ENCODE data around the gene CDHR3.
A peak's percentile ranks its signal among the peaks of the same experiment; 100 is the strongest.
"Not testable (repeated sequence)": the region's sequence is repeated elsewhere in the genome, so short reads cannot be mapped to it uniquely, and the experiment has no call there.

The CDHR3 gene

DNA sequence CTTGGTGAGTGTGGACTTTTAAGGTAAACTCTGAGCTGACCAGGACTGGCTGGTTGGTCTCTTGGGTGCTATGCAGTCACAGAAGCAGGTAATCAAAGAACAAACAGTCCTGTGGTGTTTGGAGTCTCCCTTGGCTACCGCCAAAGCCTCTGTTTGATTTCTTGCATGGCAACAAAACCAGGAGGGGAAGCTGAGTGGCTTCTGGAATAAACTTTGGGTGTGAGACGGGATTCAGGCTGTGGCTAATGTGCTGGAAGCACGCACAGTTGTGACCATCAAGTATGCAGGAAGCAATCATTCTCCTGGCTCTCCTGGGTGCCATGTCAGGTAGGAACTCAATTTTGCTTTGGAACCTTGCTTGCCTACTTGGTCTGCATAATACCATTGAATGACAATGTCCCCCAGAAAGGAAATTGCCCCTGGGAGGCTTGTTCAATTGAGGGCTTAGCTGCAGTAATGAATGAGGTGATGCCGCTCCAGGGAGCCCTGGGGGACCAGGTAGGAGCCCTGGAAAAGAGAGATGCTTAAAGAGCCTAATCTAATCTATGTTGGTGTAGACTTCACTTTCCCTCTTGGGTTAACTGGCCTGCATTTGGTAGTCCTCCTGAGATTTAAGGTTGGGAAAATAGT lies at the start of gene CDHR3:
TSS of gene CDHR3 (plus strand) at position 227 of the 630 bp plus-strand sequence. CDS start at position 282, 55 bp downstream.
- DNase-seq: no peak

- no peak for DNase-seq
These were observed 49.1 kb upstream of the CDHR3 start for GRCh38 chr7:105913947-105914346.

DNA sequence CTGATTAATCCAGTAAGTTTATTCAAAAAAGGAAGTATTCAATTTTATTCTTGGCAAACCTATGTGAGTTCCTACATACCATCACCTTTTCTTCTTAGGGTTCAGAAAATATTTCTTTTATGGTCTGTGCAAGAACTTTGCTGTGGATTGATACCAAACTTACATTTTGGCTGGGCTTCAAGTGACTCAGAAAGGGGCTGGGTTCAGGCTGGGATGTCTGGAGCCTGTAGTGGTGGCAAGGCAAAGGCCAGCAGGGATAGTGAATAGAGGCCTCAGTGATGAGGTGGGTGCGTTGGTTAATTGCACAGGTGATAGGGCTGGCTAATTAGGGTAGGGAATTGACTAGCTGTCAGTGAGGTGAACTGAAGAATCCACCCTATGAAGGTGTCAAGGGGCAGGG lies 46.5 kb upstream of the CDHR3 start:
- no peak for DNase-seq

- DNase-seq: no peak
These were observed 45.4 kb upstream of the CDHR3 start for GRCh38 chr7:105917659-105918058.

- DNase-seq: no peak
These were observed 42.3 kb upstream of the CDHR3 start for GRCh38 chr7:105920766-105921165.

- DNase-seq: peak in 1 of 2 donors; percentile 8
These were observed 38.1 kb upstream of the CDHR3 start for GRCh38 chr7:105924945-105925344.

DNA sequence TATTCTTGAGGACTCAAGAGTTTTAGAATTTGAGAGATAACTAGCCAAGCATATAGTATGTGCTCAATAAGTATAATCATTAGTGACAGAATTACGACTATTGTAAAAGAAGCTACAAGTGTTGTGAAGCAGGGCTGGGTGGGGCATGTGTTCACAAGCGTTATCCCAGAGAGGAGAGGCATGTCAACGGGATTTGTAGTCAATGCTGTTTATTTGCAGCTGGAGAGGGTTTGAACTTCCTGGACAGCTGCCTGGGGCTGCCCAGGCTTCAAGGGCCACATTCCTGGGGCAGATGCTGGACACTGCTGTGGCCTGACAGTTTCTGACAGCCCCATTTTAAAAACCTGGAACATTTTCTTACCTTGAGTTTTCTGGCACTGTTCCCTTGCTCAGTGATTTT lies 36.9 kb upstream of the CDHR3 start:
- DNase-seq: no peak

- no peak for DNase-seq
These were observed 31.9 kb upstream of the CDHR3 start for GRCh38 chr7:105931179-105931578.

DNA sequence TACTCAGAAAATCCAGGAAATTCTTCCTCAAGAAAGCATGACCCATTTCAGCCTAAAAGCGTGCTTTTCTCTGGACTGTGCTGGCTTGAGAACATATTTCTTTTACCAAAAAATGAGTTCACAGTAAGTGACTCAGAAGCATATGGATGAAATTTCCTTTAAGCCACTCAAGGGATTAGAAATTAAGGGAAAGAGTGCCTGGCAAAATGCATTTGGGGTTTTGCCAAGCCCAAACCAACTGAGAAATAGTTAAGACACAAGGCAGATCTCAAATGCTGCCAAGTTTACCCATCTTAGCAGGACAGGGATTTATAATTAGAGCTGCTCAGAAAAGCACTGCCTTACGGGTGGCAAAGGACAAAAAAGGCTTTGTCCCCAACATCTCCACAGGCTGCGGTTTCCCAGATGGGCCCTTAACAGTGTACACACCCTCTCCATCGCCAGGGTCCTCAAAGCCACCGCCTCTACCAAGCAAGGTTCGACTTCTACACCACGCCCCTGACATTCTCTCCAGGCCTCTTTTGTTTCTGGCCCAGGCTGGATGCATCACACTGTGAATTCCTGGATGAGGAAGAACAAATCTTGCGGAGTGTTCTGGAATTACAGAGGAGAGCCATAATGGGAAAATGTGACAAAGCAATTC lies 30.1 kb upstream of the CDHR3 start:
- DNase-seq: no peak

DNA sequence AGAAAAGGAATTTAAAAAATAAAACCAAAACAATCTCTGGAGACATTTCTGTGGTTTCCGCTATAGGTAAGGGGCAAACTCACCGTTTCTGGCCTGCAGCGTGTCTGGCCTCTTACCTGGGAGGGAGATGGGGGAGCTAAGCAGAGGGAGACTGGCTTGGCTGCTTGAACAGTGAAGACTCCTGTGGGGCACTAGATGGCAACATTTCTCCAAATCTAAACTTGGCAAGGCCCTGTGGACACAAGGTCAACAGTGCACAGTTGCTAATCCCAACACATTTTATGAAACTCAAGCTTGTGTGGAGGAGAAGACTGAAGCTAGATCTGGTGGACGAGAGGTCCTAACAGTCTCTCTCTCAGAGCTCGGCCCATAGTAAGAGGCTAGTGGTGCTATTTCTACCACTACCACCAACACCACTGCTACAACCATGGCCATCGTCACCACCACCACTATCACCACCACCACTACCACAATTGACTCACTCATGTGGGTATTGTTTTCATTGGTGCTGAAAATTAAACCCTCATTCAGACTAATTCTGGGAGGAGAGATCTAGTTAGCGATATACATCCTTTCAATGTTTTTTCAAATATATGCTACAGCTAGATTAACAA lies 28.4 kb upstream of the CDHR3 start:
- no peak for DNase-seq

DNA sequence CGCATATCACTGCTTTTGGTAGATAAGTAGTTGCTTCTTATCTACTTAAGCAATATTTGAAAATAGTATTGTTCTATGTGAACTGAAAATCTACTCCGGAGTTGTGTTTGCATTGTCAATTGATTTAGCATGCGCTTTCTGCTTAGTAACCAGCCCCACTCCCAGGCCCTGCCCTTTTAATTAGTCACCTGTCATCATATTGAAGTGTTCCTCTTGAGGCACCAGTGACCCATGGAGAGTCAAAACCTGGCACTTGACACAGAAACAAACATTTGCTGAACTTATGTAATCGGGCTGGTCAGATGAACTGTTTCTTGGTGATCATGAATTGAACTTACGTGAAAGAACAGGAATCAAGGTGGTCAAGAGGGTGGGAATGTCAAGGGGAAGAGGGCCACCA lies 27.8 kb upstream of the CDHR3 start:
- no peak for DNase-seq

GRCh38 chr7:105937411-105937810 lies 25.7 kb upstream of the CDHR3 start:
- no peak for DNase-seq

DNA sequence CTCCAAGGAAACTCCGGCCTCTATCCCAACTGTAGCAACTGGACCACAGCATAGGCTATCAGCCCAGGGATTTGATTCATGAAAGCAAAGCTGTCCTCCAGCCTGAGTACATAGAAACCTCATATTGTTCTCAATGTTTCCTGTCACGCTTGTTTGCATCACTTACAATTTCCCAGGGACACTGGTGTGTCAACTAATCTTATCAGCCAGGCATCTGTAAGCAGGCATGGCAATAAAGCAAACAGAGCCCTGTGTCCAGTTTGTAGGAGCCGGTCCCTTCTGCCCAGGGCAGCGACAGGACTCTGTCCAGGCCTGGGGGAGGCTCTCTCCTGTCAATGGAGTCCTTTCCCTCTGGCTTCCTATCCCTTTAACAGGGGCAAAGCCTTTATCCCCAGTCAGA lies 23.0 kb upstream of the CDHR3 start:
- DNase-seq: no peak

GRCh38 chr7:105941596-105941995 lies 21.5 kb upstream of the CDHR3 start:
- DNase-seq: no peak

DNA sequence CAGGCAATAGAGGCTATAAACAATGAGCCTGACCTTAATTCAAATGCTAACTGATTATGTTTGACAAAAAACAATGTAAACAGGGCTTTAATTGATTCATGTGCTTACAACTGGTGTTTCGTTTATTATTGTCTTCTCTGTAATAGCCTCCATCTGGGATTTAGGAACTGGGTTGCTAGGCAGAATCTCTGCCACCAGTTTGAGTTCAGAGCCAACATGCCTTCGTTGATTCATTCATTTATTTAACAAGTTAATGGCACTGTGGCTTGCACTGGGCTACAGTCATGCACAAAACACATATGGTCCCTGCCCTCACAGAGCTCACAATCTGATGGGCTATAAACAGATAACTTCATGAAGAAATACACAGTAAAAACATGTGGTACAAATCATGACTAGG lies 19.6 kb upstream of the CDHR3 start:
- DNase-seq: no peak

DNA sequence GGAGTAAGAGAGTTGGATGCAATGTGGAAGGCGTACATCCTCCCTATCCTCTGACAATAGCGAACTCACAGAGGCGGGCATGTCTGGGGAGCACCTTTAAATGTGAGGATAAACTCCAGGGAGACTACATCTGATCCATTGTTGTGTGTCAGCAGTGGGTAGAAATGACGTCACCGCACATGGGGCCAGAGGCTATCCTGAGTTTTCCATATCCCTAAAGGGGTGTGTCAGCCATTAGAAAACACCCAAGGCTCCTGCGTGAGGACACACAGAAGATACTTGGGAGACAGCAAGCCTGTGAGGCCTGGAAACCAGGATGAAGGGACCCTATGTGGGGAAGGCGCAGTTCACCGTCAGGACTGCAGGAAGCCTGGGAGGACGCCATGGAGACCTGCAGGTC lies 17.2 kb upstream of the CDHR3 start:
- no peak for DNase-seq

DNA sequence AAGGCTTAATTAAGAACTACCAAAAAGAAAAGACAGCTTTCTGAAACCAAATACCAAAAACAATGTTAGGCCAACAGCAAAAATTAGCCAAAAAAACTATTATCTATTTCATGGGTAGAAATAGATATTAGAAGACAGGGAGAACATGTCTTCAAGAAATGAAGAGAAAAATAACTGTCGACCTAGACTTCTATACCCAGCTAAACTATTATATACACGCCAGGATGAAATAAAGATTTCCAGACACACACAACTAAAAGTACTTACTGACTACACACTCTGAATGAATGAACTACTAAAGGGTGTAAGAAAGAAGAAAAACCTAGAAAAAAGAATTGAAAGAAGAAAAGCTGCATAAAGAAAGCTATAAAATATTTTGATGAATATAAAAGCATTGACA lies 11.5 kb upstream of the CDHR3 start:
- no peak for DNase-seq

DNA sequence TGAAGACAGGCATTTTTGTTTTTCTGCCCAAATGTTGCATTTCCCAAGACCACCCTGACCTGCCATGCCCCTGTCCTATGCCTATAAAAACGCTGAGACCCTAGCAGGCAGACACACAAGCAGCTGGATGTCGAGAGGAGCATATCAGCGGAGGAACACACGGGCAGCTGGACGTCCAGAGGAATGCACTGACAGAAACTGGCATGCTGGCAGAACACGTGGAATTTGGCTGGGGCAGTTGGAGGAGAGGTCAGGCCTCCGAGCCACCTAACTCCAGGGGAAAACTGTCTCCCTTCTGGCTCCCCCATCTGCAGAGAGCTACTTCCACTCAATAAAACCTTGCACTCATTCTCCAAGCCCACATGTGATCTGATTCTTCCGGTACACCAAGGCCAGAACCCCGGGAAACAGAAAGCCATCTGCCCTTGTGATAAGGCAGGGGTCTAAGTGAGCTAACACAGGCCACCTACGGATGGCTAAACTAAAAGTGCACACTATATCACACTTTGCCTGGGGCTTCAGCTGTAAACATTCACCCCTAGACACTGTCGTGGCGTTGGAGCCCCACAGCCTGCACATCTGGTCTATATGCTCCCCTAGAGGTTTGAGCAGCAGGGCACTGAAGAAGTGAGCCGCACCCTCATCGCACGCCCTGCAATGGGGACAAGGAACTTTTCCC lies 10.0 kb upstream of the CDHR3 start:
- DNase-seq: no peak

GRCh38 chr7:105954711-105955110 lies 8.4 kb upstream of the CDHR3 start:
- DNase-seq: no peak

DNA sequence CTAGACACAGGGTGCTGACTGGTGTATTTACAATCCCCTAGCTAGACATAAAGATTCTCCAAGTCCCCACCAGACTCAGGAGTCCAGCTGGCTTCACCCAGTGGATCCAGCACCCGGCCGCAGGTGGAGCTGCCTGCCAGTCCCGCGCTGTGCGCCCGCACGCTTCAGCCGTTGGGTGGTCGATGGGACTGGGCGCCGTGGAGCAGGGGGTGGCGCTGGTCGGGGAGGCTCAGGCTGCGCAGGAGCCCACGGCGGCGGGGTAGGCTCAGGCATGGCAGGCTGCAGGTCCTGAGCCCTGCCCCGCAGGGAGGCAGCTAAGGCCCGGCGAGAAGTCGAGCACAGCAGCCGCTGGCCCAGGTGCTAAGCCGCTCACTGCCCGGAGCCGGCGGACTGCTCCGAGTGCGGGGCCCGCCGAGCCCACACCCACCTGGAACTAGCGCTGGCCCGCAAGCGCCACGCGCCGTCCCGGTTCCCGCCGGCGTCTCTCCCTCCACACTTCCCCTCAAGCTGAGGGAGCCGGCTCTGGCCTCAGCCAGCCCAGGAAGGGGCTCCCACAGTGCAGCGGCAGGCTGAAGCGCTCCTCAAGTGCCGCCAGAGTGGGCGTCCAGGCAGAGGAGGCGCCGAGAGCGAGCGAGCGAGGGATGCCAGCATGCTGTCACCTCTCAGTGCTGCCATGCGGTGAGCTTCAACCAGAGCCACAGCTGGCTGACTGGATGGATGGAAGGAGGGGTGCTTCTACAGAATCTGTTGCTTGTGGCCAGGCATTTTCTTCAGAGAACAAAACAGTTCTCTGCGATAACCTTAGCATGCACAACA lies 7.2 kb upstream of the CDHR3 start:
- DNase-seq: not testable (repeated sequence)

- no peak for DNase-seq
These were observed 5.1 kb upstream of the CDHR3 start for GRCh38 chr7:105958012-105958411.

GRCh38 chr7:105962353-105962752 lies 711 bp upstream of the CDHR3 start:
- no peak for DNase-seq

DNA sequence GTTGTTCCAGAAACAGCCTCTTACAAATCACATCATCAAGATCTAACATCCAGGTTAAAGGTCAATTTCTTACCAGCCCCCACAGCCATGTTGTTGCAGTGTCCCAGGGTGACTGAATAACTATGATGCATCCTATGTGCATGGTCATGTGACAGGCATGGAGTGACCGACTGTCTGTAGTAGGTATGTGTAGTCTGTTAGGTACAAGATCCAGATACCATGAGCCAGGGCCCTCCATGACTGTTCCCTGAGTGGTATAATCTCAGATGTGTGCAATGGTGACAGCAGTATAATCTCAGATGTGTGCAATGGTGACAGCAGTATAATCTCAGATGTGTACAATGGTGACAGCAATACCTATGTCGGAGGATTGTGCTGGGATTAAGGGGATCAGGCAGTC lies 8.8 kb downstream of the CDHR3 start:
- DNase-seq: no peak
